PC-3 (cell line): Measurements from ENCODE around the gene EIF4E1B.

Experiments used
- CTCF ChIP-seq: fragments of 300-600 bp; sonication (generic); conservative IDR thresholded peaks from 2 replicates; pipeline ENCODE4 v1.5.1; 2017; ENCODE audit warnings: antibody characterized with exemption, low read depth, mild to moderate bottlenecking, low read length
- EZH2 ChIP-seq: fragments of 300-600 bp; sonication (generic); IDR thresholded peaks from one replicate; pipeline ENCODE4 v1.6.1; 2017; ENCODE audit warnings: antibody characterized with exemption, mild to moderate bottlenecking, low read length; ENCODE audit not compliant: unreplicated experiment

DNA sequence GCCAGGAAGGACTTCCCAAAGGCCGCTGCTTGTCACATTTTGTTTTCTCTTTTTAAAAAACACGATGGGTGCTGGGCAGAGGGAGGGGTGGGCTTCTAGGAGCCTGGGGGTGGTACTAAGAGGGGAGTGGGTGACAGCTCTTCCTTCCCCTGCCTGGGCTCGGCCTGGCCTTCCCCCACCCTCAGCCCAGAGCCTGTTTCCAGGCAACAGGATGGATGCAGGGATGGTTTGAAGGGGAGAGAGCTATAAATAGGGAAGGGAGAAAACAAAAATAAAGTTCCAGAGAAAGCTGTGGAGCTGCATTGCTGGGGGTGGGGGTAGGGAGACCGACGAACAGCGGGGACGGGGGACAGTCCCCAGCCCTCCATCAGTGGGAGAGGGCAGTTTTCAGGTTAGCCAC is 14.0 kb upstream of the EIF4E1B start:
- TF ChIP-seq CTCF, result no peak
- TF ChIP-seq EZH2, result no peak
